GM12878 (cell line): ENCODE results near the gene B3GAT2. TPM values are rescaled to one million over a fixed set of nuclear protein-coding genes. Genes with fewer than 3 reads are reported as not detected.
A peak's percentile ranks its signal among the peaks of the same experiment; 100 is the strongest.

ENCODE experiments used
- ATAC-seq: fragments of 200-7000 bp; cut with Tn5 transposase; 3 replicates; pipeline ENCODE4 v1.9.1; 2020; ENCODE audit warnings: mild to moderate bottlenecking, moderate library complexity
- BruUV-seq: library from RNA; stranded (reverse); fragments of 400-500 nt; replicated peaks from 2 replicates; lab custom pipeline; 2021; lab: Mats Ljungman, UMichigan
- CTCF ChIA-PET: fragments of 300-600 bp; sonication (Branson Sonifier 250); formaldehyde crosslinking; extraction: SDS; loops from one replicate; lab custom pipeline; 2021; ENCODE audit warnings: inconsistent platforms; lab: Yijun Ruan, JAX
- POLR2A ChIA-PET: fragments of 350-600 bp; formaldehyde crosslinking; extraction: SDS; loops from one replicate; lab custom pipeline; 2021; ENCODE audit warnings: inconsistent platforms; lab: Charles Lee
- RAD21 ChIA-PET: fragments of 300-600 bp; sonication (Branson Sonifier 250); formaldehyde crosslinking; loops from one replicate; lab custom pipeline; 2023; ENCODE audit warnings: antibody characterized with exemption; ENCODE audit not compliant: unreplicated experiment; lab: Charles Lee
- SMC1A ChIA-PET: fragments of 300-600 bp; sonication (Branson Sonifier 250); formaldehyde crosslinking; loops from one replicate; lab custom pipeline; 2023; ENCODE audit not compliant: unreplicated experiment, uncharacterized antibody; lab: Charles Lee
- DNase-seq: peaks from one replicate; pipeline ENCODE4 v3.0.0-alpha.2; 2011; ENCODE audit warnings: low read depth, low spot score
- FAIRE-seq: peaks from 3 replicates; lab custom pipeline; 2011; peaks lifted over from hg19 to GRCh38; lab: Jason Lieb, UNC
- H2AFZ ChIP-seq: 2 replicates; pipeline ENCODE4 v1.6.0; 2011; ENCODE audit warnings: low read depth, low read length, control low read depth; ENCODE audit not compliant: control insufficient read depth
- H3K27ac ChIP-seq: 2 replicates; pipeline ENCODE4 v1.5.1; 2011; ENCODE audit warnings: control low read depth; ENCODE audit not compliant: control insufficient read depth, insufficient read depth
- H3K27me3 ChIP-seq, 2 experiments: replicated peaks in 1 of 2; 2 replicates each; pipeline versions ENCODE4 v1.6.0 to v1.6.1; 2011; ENCODE audit warnings: low read length in 1 of 2; ENCODE audit not compliant: control insufficient read depth in 2 of 2, insufficient read depth in 2 of 2
- H3K36me3 ChIP-seq, 2 experiments: 2 replicates each; pipeline ENCODE4 v1.5.1; 2011; ENCODE audit warnings: low read length in 1 of 2; ENCODE audit not compliant: control insufficient read depth in 2 of 2, insufficient read depth in 2 of 2
- H3K4me1 ChIP-seq: 2 replicates; pipeline ENCODE4 v1.6.1; 2011; ENCODE audit warnings: mild to moderate bottlenecking, low read length, moderate library complexity, mixed read lengths; ENCODE audit not compliant: control insufficient read depth, insufficient read depth
- H3K4me2 ChIP-seq: 2 replicates; pipeline ENCODE4 v1.6.0; 2011; ENCODE audit warnings: control low read depth; ENCODE audit not compliant: control insufficient read depth, insufficient read depth
- H3K4me3 ChIP-seq: fragments of 200-600 bp; sonication (generic); 2 replicates; pipeline ENCODE4 v1.5.1; 2016
- H3K79me2 ChIP-seq: 2 replicates; pipeline ENCODE4 v1.6.0; 2011; ENCODE audit warnings: low read length; ENCODE audit not compliant: control insufficient read depth, insufficient read depth
- H3K9ac ChIP-seq: 2 replicates; pipeline ENCODE4 v1.8.0; 2011; ENCODE audit warnings: low read length, control low read depth, mixed read lengths; ENCODE audit not compliant: control insufficient read depth, insufficient read depth
- H3K9me3 ChIP-seq: replicated peaks from 3 replicates; pipeline ENCODE4 v1.5.1; 2011; ENCODE audit warnings: mild to moderate bottlenecking, low read length; ENCODE audit not compliant: control insufficient read depth, insufficient read depth
- H4K20me1 ChIP-seq: 2 replicates; pipeline ENCODE4 v1.6.0; 2011; ENCODE audit not compliant: control insufficient read depth, insufficient read depth
- BCL3 ChIP-seq: IDR thresholded peaks from 2 replicates; pipeline ENCODE4 v1.6.1; 2011; ENCODE audit warnings: borderline replicate concordance, low read depth, mild to moderate bottlenecking, moderate library complexity, low read length; ENCODE audit not compliant: insufficient read depth, poor library complexity, severe bottlenecking
- CTCF ChIP-seq, 3 experiments: IDR thresholded peaks in 2 of 3; conservative IDR thresholded peaks in 1 of 3; 2 replicates each; pipeline ENCODE4 v1.5.1; 2011; ENCODE audit warnings: low read depth in 3 of 3, low read length in 3 of 3, mild to moderate bottlenecking in 3 of 3, control low read depth in 2 of 3, moderate library complexity in 2 of 3, inconsistent platforms in 1 of 3, mixed read lengths in 1 of 3; ENCODE audit not compliant: control insufficient read depth in 2 of 3, insufficient read depth in 1 of 3; ENCODE audit errors: extremely low read depth in 1 of 3
- MYB ChIP-seq: fragments of 150-350 bp; IDR thresholded peaks from 2 replicates; pipeline ENCODE4 v1.6.1; 2014; ENCODE audit warnings: mild to moderate bottlenecking, low read depth, low read length, borderline replicate concordance
- NFYB ChIP-seq: IDR thresholded peaks from 2 replicates; pipeline ENCODE4 v1.6.1; 2011; ENCODE audit warnings: low read depth, mild to moderate bottlenecking, low read length, improper control_type of control experiment, moderate library complexity; ENCODE audit not compliant: insufficient read depth
- PAX5 ChIP-seq: IDR thresholded peaks from 2 replicates; pipeline ENCODE4 v1.6.1; 2011; ENCODE audit warnings: low read depth, low read length, borderline replicate concordance
- WGBS: methylation state at CpG from one replicate; pipeline ENCODE4 v1.1.6; 2016; ENCODE audit warnings: low lambda C conversion rate; ENCODE audit not compliant: insufficient replicate concordance, insufficient coverage; ENCODE audit errors: missing lambda C conversion rate; 5-methylcytosine and 5-hydroxymethylcytosine counted together
- in situ Hi-C: fragments of 300-500 bp; cut with MboI; formaldehyde crosslinking; loops from 9 replicates; pipeline ENCODE4 v1.14.3; 2018; ENCODE audit warnings: mixed read lengths
- intact Hi-C: fragments of 100-400 bp; cut with micrococcal nuclease; formaldehyde crosslinking; loops from one replicate; pipeline ENCODE4 v1.14.2; 2022; ENCODE audit not compliant: unreplicated experiment
- polyA plus RNA-seq, 11 experiments: library from polyadenylated mRNA; depleted of rRNA in 4 of 11; unstranded in 6 of 11; stranded (reverse) in 5 of 11; fragments of >200 nt; fragmentation: Nextera tagmentation in 4 of 11; fragmentation: Illumina TruSeq in 1 of 11; extraction: Ambion mirVana in 4 of 11; extraction: Trizol in 1 of 11; gene quantifications; 1 replicate in 1 of 11; 2 replicates in 10 of 11; pipeline versions ENCODE4 v1.2.1 to v1.2.3, GENCODE V29; 2011 to 2016; ENCODE audit warnings: inconsistent platforms in 2 of 11, missing spikeins in 2 of 11, low read depth in 1 of 11
- total RNA-seq, 4 experiments: library from RNA; depleted of rRNA in 3 of 4; stranded (reverse); fragments of >200 nt in 3 of 4; fragmentation: Illumina TruSeq in 1 of 4; extraction: Trizol in 1 of 4; gene quantifications; 2 replicates each; pipeline versions ENCODE4 v1.2.1 to v1.2.3, GENCODE V29; 2013 to 2021
- TF ChIP-seq, protein P1 (sequence below): fragments of 150-350 bp; IDR thresholded peaks from 2 replicates; pipeline ENCODE4 v1.6.1; 2014; ENCODE audit warnings: mild to moderate bottlenecking, low read depth, low read length

The B3GAT2 gene
- total and polyA plus RNA-seq, 10 of the 15 experiments (the other 5 are each of a cell fraction or from before 2014, with no cell fraction given), result 0.04 to 1.2 (median 0.22) TPM; not detected in 5

DNA sequence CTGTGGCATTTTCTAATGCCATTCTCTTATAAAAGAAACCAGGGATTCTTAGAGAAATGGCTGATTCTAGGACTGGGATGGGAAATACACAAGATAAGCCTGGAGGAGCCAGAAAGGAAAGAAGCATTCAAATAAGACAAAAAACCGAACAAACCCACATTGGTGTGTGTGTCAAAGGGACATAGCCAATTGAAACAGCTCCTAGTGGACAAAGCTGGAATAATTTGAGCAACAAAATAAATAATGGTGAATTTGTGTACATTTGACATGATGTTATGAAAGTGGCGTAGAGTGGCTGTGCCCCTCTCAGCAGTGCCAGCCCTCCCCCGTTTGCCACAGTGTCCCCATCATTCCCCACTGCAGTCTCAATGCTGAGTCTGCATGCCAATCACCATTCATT lies 55.5 kb downstream of the B3GAT2 start:
- Histone ChIP-seq H3K36me3 (no peaks in the 10 kb centered on the region), H3K4me2 (no peak overlapping the region), H3K27me3 (no peaks in the 10 kb centered on the region), H3K9me3 (no peaks in the 10 kb centered on the region), H3K79me2 (no peaks in the 10 kb centered on the region), H4K20me1 (no peaks in the 10 kb centered on the region), H3K27ac (no peak overlapping the region), H3K4me1 (no peaks in the 10 kb centered on the region), H3K4me3 (no peak overlapping the region), H3K9ac (no peak overlapping the region), H2AFZ (no peak overlapping the region)
- POLR2A ChIA-PET, result no interaction called here
- TF ChIP-seq MYB (no peak), PAX5 (no peak), BCL3 (no peak), CTCF (IDR thresholded peaks at IDR 0.05 in 2 of 3, conservative IDR thresholded peaks at IDR 0.05 in 1 of 3; ENCODE audit: control insufficient read depth in 2 of 3, extremely low read depth in 1 of 3, insufficient read depth in 1 of 3, low read depth in 3 of 3, low read length in 3 of 3) (peak in 2 of 3 experiments; percentile 15 to 32; a peak in 2 of 6 replicates), NFYB (no peak)
- TF ChIP-seq, protein P1, sequence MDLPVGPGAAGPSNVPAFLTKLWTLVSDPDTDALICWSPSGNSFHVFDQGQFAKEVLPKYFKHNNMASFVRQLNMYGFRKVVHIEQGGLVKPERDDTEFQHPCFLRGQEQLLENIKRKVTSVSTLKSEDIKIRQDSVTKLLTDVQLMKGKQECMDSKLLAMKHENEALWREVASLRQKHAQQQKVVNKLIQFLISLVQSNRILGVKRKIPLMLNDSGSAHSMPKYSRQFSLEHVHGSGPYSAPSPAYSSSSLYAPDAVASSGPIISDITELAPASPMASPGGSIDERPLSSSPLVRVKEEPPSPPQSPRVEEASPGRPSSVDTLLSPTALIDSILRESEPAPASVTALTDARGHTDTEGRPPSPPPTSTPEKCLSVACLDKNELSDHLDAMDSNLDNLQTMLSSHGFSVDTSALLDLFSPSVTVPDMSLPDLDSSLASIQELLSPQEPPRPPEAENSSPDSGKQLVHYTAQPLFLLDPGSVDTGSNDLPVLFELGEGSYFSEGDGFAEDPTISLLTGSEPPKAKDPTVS, result no peak
- BruUV-seq, result no TSS peak
- FAIRE-seq (no peak), ATAC-seq (peak; percentile 32; the same call in 2 of the 3 replicates), DNase-seq (no peak)
- CTCF ChIA-PET, result interaction anchor here (1.0 to 2.1 kb wide), 2 partner anchors 11 to 58 kb away, joined by 3 to 5 read pairs; no protein-coding TSS in a partner anchor
- SMC1A ChIA-PET, result no interaction called here
- 26% methylated on average over 3 of the region's 3 CpGs for WGBS
- intact Hi-C loops (no loop called here), in situ Hi-C loops (no loop called here)
- RAD21 ChIA-PET, result no interaction called here
